Psoas muscle (tissue), 8 donors: ENCODE measurements around the gene CCDC40. TPM values are rescaled to one million over a fixed set of nuclear protein-coding genes. Genes with fewer than 3 reads are reported as not detected.

Experiments
- ATAC-seq, 4 donors: fragments of 200-7000 bp; cut with Tn5 transposase; one replicate each; pipeline ENCODE4 v1.9.1; 2020; ENCODE audit warnings: moderate library complexity in 3 of 4, mild to moderate bottlenecking in 2 of 4
- DNase-seq, 2 donors: peaks; one replicate each; pipeline ENCODE4 v3.0.0-alpha.2; 2020
- H3K27ac ChIP-seq: fragments of 200-600 bp; one replicate; pipeline ENCODE4 v1.8.0; 2022
- H3K27me3 ChIP-seq, 3 donors: fragments of 200-600 bp in 1 of 3; one replicate each; pipeline versions ENCODE4 v1.6.1 to v1.8.0; 2013 to 2022; ENCODE audit warnings: low read length in 2 of 3, mild to moderate bottlenecking in 2 of 3, moderate library complexity in 1 of 3; ENCODE audit not compliant: insufficient read depth in 3 of 3
- H3K36me3 ChIP-seq, 2 donors: fragments of 200-600 bp in 1 of 2; one replicate each; pipeline versions ENCODE4 v1.6.1 to v1.8.0; 2013 to 2022; ENCODE audit warnings: low read depth in 1 of 2, mild to moderate bottlenecking in 1 of 2, moderate library complexity in 1 of 2; ENCODE audit not compliant: insufficient read depth in 1 of 2
- H3K4me1 ChIP-seq: fragments of 200-600 bp; one replicate; pipeline ENCODE4 v1.8.0; 2022
- H3K4me3 ChIP-seq: fragments of 200-600 bp; one replicate; pipeline ENCODE4 v1.8.0; 2022; ENCODE audit warnings: mild to moderate bottlenecking
- H3K9me3 ChIP-seq: fragments of 200-600 bp; one replicate; pipeline ENCODE4 v1.8.0; 2022
- CTCF ChIP-seq: fragments of 200-600 bp; IDR thresholded peaks from one replicate; pipeline ENCODE4 v1.8.0; 2022; ENCODE audit warnings: antibody characterized with exemption
- WGBS, 3 donors: extraction: QIAGEN DNeasy Blood & Tissue Kit; methylation state at CpG; one replicate each; pipeline versions ENCODE4 v1.1.6 to v1.1.7; 2013; 5-methylcytosine and 5-hydroxymethylcytosine counted together
- intact Hi-C, 2 donors: fragments of 100-400 bp; cut with DNase I; formaldehyde crosslinking; loops; one replicate each; pipeline versions ENCODE4 v1.11.0 to v1.14.2; 2022
- polyA plus RNA-seq, 3 donors: library from polyadenylated mRNA; stranded (reverse); fragments of 200-250 nt; gene quantifications; one replicate each; pipeline ENCODE4 v1.2.3, GENCODE V29; 2013
- total RNA-seq, 4 donors: library from RNA; stranded (reverse); fragmentation: NEBNext Ultra II Directional in 2 of 4; extraction: Animal tissue kit (Norgen Biotek cat#: 25700) in 2 of 4; gene quantifications; one replicate each; pipeline versions ENCODE4 v1.2.1 to v1.2.4, GENCODE V29; 2021 to 2023
- donor health status: healthy with polysubstance abuse.
- donor health status: DM: no; HTN: no; CAD: no; lungs with moderate emphysema.
- donor health status: Bipolar disorder and iron deficiency.
- donor health status: healthy.
- donor health status: DM: yes; HTN: yes; CAD: no.
- donor health status: DM: no; HTN: no; CAD: no.
- donor health status: DM: no; HTN: no; CAD: no.
- donor health status: DM: yes; HTN: yes; CAD: no.

CCDC40 gene
- total and polyA plus RNA-seq, 7 donors, result 0.51 to 1.9 (median 1.4) TPM

GRCh38 chr17:80147035-80147822 lies 110.8 kb downstream of the CCDC40 start, which contains the start of gene EIF4A3:
Gene EIF4A3 (minus strand): TSS chr17:80147128. CDS start chr17:80146961, 167 bp downstream.
- peak within 1 kb of the TSS; percentile 93 for H3K27ac ChIP-seq
- no peaks in the 10 kb centered on the region for H3K27me3 ChIP-seq
- intact Hi-C loops, result loop anchor here in 1 of 2 donors (5.0 kb wide), 1 partner anchor 70 kb away; no protein-coding TSS in a partner anchor
- peaks cover 0 to 24% of the 10 kb centered on the region in 2 donors for H3K36me3 ChIP-seq
- TF ChIP-seq CTCF, result no peak
- H3K4me3 ChIP-seq, result peak within 1 kb of the TSS; percentile 99
- WGBS, 3 donors, result 0% methylated on average over 81 to 90 of the region's 90 CpGs
- no peaks in the 10 kb centered on the region for H3K9me3 ChIP-seq
- DNase-seq (peak; percentile 98 to 99), ATAC-seq (peak; percentile 97 to 98 (median 98))
- peaks cover 17% of the 10 kb centered on the region for H3K4me1 ChIP-seq

Other genes starting within 250 kb of the CCDC40 start
- gene CBX8, start 239.6 kb upstream of the CCDC40 start, total RNA-seq, result 1 to 10 TPM in 3 of 4 donors, under 1 TPM in 1; 0.40 to 3.3 (median 1.2) TPM
- 1 to 10 TPM; 1.3 to 3.5 (median 1.3) TPM for gene CBX8, start 239.6 kb upstream of the CCDC40 start, polyA plus RNA-seq
- 1 to 10 TPM; 2.5 to 7.8 (median 4.6) TPM for gene CBX4, start 197.2 kb upstream of the CCDC40 start, total RNA-seq
- gene CBX4, start 197.2 kb upstream of the CCDC40 start, polyA plus RNA-seq, result 1 to 10 TPM; 1.9 to 3.6 (median 2.4) TPM
- gene TBC1D16, start 770 bp upstream of the CCDC40 start, total RNA-seq, result 10 to 100 TPM in 2 of 4 donors, 1 to 10 TPM in 2; 6.5 to 11.4 (median 8.7) TPM
- 1 to 10 TPM; 1.7 to 6.4 (median 3.2) TPM for gene TBC1D16, start 770 bp upstream of the CCDC40 start, polyA plus RNA-seq
- gene GAA, start 64.9 kb downstream of the CCDC40 start, total RNA-seq, result 10 to 100 TPM; 27.3 to 42.4 (median 34.3) TPM
- gene GAA, start 64.9 kb downstream of the CCDC40 start, polyA plus RNA-seq, result 10 to 100 TPM; 19.6 to 24.3 (median 22.8) TPM
- 10 to 100 TPM; 30.1 to 51.2 (median 37.7) TPM for gene EIF4A3, start 110.5 kb downstream of the CCDC40 start, total RNA-seq
- gene EIF4A3, start 110.5 kb downstream of the CCDC40 start, polyA plus RNA-seq, result 10 to 100 TPM; 26.7 to 77.0 (median 33.5) TPM
- gene CARD14, start 133.4 kb downstream of the CCDC40 start, total RNA-seq, result under 1 TPM in 1 of 4 donors, not detected in 3; 0.32 TPM
- under 1 TPM in 2 of 3 donors, not detected in 1; 0.05 to 0.06 TPM for gene CARD14, start 133.4 kb downstream of the CCDC40 start, polyA plus RNA-seq
- 10 to 100 TPM in 3 of 4 donors, 1 to 10 TPM in 1; 4.9 to 16.6 (median 13.0) TPM for gene SGSH, start 183.7 kb downstream of the CCDC40 start, total RNA-seq
- gene SGSH, start 183.7 kb downstream of the CCDC40 start, polyA plus RNA-seq, result 1 to 10 TPM; 4.7 to 5.6 (median 4.8) TPM
- gene SLC26A11, start 183.8 kb downstream of the CCDC40 start, total RNA-seq, result 1 to 10 TPM; 3.2 to 5.1 (median 3.8) TPM
- 1 to 10 TPM; 2.2 to 3.2 (median 2.2) TPM for gene SLC26A11, start 183.8 kb downstream of the CCDC40 start, polyA plus RNA-seq
- gene RNF213, start 224.2 kb downstream of the CCDC40 start, total RNA-seq, result 10 to 100 TPM; 33.7 to 42.0 (median 35.4) TPM
- 10 to 100 TPM; 10.2 to 26.9 (median 15.8) TPM for gene RNF213, start 224.2 kb downstream of the CCDC40 start, polyA plus RNA-seq